Motor neuron (in vitro differentiated cells): ENCODE data around the gene APOBEC3H. TPM values are rescaled to one million over a fixed set of nuclear protein-coding genes. Genes with fewer than 3 reads are reported as not detected.
A peak's percentile ranks its signal among the peaks of the same experiment; 100 is the strongest.

Experiments
- ATAC-seq, 8 experiments: fragments of 200-7000 bp; cut with Tn5 transposase; replicated peaks in 6 of 8; 2 replicates each; pipeline ENCODE4 v1.8.0; 2021; ENCODE audit warnings: mild to moderate bottlenecking in 8 of 8, moderate library complexity in 8 of 8
- H3K27ac ChIP-seq, 2 donors: fragments of 250-450 bp; sonication (Bioruptor Pico); 2 replicates each; pipeline ENCODE4 v1.9.0; 2021; ENCODE audit warnings: antibody characterized with exemption in 2 of 2, mild to moderate bottlenecking in 2 of 2, moderate library complexity in 1 of 2
- H3K4me1 ChIP-seq, 2 donors: fragments of 250-450 bp; sonication (Bioruptor Pico); replicated peaks in 1 of 2; 2 replicates each; pipeline ENCODE4 v1.6.1; 2021; ENCODE audit warnings: antibody characterized with exemption in 2 of 2, mild to moderate bottlenecking in 2 of 2, moderate library complexity in 1 of 2
- H3K4me3 ChIP-seq, 5 donors: fragments of 250-450 bp; sonication (Bioruptor Pico); 2 replicates each; pipeline ENCODE4 v1.9.0; 2021; ENCODE audit warnings: antibody characterized with exemption in 5 of 5, mild to moderate bottlenecking in 5 of 5, moderate library complexity in 4 of 5
- WGBS, 10 experiments: fragments of 450-650 bp; shearing (Covaris generic); methylation state at CpG; one replicate each; pipeline ENCODE4 v1.0.0; 2022; 5-methylcytosine and 5-hydroxymethylcytosine counted together
- in situ Hi-C, 9 experiments: fragments of 400-800 bp; cut with MboI; loops; one replicate each; pipeline ENCODE4 v1.15.0; 2021; ENCODE audit warnings: low sequenced_read_pairs in 9 of 9, low pct_unique_long_range_greater_than_20kb in 2 of 9; ENCODE audit not compliant: unreplicated experiment in 9 of 9
- total RNA-seq, 8 experiments: library from RNA; unstranded; fragments of 300-600 nt; gene quantifications; 2 replicates each; pipeline versions ENCODE4 v1.2.3 to v1.2.4, GENCODE V29; 2022

APOBEC3H gene
- total RNA-seq, 8 experiments from 2014 or later, result 0.94 to 3.2 (median 2.3) TPM; not detected in 5

DNA sequence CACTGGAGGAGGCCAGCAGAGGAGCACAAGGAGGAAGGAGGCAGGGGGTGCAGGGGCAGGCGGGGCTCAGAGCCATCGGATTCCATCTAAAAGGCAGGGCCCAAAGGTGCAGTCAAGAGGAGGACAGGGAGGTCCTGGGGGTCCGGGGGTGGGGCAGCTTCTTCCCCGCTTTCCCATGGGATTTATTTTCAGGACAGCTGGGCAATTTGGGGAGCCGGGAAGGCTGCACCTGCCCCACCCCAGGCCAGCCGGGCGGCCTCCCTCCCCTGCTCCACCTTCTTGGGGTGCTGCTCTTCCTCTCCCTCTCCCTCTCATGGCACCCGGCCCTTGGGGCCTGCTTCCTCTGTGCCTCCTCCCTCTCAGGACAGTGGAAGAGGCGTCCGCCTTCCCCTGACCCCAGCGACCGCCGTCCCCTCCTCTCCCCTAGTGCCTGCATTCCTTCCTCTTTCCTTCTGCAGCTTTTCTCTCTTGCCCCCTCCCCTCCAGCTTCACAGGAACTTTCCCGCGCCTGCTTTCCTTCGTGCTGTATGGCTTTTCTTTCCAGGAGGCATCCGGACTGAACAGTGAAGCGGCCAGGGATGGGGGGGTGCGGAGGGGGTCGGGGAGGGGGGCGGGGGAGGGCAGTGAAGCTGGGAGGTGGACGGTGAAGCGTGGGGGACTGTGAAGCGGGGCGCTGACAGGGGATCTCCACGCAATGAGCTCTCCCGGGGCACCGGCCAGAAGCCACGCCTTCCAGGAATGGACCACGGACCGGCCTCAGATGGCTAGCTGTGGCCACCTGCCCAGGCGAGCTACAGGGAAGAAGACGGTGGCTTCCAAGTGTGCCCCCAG lies 26.9 kb downstream of the APOBEC3H start:
- in situ Hi-C loops, result loop anchor here in 5 of 9 experiments (10.0 to 25.0 kb wide), 3 partner anchors 109 to 262 kb away; partner anchors contain the start of genes APOBEC3C (in 3 of the 5), CBX6 (in 3 of the 5) and APOBEC3D (in 2 of the 5)
- Histone ChIP-seq H3K4me3 (no peak overlapping the region), H3K4me1 (peaks cover 0 to 13% of the 10 kb centered on the region in 2 donors), H3K27ac (peak overlapping the region in 1 of 2 donors; percentile 6)
- ATAC-seq, result peak in 5 of 8 experiments; percentile 15 to 56 (median 39)
- 64 to 92% methylated on average over 2 to 4 of the region's 33 CpGs; no CpG with 5 or more reads in 8 of the 10 experiments for WGBS, 10 experiments

DNA sequence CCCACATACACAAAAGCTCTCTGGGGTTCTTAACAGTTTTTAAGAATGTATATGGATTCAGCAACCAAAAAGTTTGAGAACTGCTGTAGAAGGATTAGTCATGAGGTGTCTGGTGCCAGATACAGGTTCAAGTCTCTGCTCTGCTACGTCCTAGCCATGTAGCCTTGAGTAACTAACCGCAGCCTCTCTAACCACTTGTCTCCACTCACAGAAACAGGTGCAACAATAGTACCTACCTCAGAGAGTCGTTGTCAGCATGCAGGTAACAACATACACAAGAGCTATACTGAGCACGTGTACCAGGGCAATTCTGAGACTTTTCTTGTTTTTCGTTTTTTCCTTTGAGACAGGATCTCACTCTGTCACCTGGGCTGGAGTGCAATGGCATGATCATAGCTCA lies 28.6 kb downstream of the APOBEC3H start:
- Histone ChIP-seq H3K4me1 (peaks cover 8 to 23% of the 10 kb centered on the region in 2 donors), H3K4me3 (no peak overlapping the region), H3K27ac (no peak overlapping the region)
- ATAC-seq, result no peak
- 61 to 100% (median 90%) methylated on average over 2 to 5 of the region's 5 CpGs; no CpG with 5 or more reads in 3 of the 10 experiments for WGBS, 10 experiments
- in situ Hi-C loops, result loop anchor here in 1 of 9 experiments (10.0 kb wide), 1 partner anchor 111 kb away; the partner anchor contains the start of gene APOBEC3C

DNA sequence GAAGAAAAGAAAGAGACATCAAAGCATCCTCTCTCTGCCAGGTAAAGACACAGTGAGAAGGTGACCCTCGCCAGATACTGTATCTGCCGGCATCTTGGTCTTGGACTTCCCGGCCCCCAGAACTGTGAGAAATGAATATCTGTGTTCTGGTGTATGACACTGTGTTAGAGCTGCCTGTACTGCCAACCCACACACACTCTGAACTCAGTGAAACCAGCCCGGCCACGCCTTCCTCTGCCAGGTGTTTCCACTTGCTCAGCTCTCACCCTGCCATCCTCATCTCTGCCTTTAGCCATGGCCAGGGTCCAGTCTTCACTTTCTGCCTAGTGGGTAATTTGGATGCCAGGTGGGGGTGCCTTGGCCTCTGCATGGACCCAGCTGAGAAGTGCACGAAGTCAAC lies 31.5 kb downstream of the APOBEC3H start:
- in situ Hi-C loops, result loop anchor here in 1 of 9 experiments (10.0 kb wide), 1 partner anchor 114 kb away; the partner anchor contains the start of gene APOBEC3C
- WGBS, 10 experiments, result 33 to 100% (median 66%) methylated on average over 1 to 4 of the region's 6 CpGs; no CpG with 5 or more reads in 4 of the 10 experiments
- ATAC-seq, result no peak

DNA sequence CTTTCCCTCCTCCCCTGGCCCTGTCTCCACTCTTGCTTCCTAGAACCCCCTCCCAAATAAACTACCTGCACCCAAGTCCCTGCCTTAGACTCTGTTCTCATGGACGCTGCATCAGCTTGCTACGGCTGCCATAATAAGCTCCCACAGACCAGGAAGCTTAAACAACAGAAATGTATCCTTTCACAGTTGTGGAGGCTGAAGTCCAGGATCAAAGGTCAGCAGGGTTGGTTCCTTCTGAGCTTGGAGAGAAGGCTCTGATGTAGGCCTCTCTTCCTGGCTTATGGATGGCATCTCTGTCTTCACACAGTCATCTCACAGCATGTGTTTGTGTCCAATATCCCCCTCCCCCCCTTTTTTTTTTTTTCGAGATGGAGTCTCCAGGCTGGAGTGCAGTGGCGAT lies 32.0 kb downstream of the APOBEC3H start:
- 40 to 94% (median 80%) methylated on average over 1 to 3 of the region's 4 CpGs; no CpG with 5 or more reads in 5 of the 10 experiments for WGBS, 10 experiments
- in situ Hi-C loops, result loop anchor here in 1 of 9 experiments (10.0 kb wide), 1 partner anchor 114 kb away; the partner anchor contains the start of gene APOBEC3C

More for the DNA sequence above, 31.5 kb downstream of the APOBEC3H start:
- Histone ChIP-seq H3K27ac (no peak overlapping the region), H3K4me1 (peaks cover 16 to 34% of the 10 kb centered on the region in 2 donors), H3K4me3 (no peak overlapping the region)

DNA sequence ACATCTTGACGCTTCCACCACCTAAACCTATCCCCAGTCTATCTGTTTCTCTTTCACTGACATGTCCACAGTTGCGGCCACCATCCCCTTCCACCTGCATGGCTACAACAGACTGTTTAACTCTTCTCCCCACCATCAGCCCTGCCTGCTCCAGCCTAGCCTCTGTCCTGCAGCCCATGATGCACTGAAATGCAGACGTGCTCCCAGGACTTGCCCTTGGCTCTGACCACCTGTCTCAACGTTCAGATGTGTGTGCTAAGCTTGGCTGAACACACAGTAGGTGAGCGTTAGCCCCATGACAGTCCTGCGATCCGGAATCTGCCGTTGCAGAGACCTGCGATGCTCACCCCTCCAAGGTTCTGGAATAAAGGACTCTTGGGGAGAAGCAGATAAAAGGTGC lies 32.7 kb downstream of the APOBEC3H start:
- no peak for ATAC-seq
- in situ Hi-C loops, result loop anchor here in 1 of 9 experiments (10.0 kb wide), 1 partner anchor 115 kb away; the partner anchor contains the start of gene APOBEC3C
- Histone ChIP-seq H3K4me1 (peaks cover 16 to 22% of the 10 kb centered on the region in 2 donors), H3K27ac (peak overlapping the region in 1 of 2 donors; percentile 34), H3K4me3 (no peak overlapping the region)
- 20 to 100% (median 90%) methylated on average over 1 to 4 of the region's 9 CpGs; no CpG with 5 or more reads in 3 of the 10 experiments for WGBS, 10 experiments

More for the DNA sequence above, 32.0 kb downstream of the APOBEC3H start:
- Histone ChIP-seq H3K4me3 (no peak overlapping the region), H3K4me1 (peaks cover 16 to 28% of the 10 kb centered on the region in 2 donors), H3K27ac (no peak overlapping the region)
- no peak for ATAC-seq

- in situ Hi-C loops, result no loop called here
- peaks cover 16 to 22% of the 10 kb centered on the region in 2 donors for H3K4me1 ChIP-seq
- no peak for ATAC-seq
- WGBS, 10 experiments, result 0 to 94% (median 60%) methylated on average over 1 to 7 of the region's 8 CpGs; no CpG with 5 or more reads in 3 of the 10 experiments
- peak overlapping the region in 1 of 2 donors; percentile 34 for H3K27ac ChIP-seq
- no peak overlapping the region for H3K4me3 ChIP-seq
Measured at GRCh38 chr22:39130152-39130704, 33.2 kb downstream of the APOBEC3H start.

GRCh38 chr22:39130892-39131855 lies 34.1 kb downstream of the APOBEC3H start:
- H3K4me1 ChIP-seq, result peaks cover 16 to 22% of the 10 kb centered on the region in 2 donors
- in situ Hi-C loops, result no loop called here
- ATAC-seq, result peak in 5 of 8 experiments; percentile 79 to 86 (median 82)
- H3K4me3 ChIP-seq, result no peak overlapping the region
- H3K27ac ChIP-seq, result peak overlapping the region; percentile 21 to 61
- 10 to 70% (median 24%) methylated on average over 2 to 15 of the region's 24 CpGs; no CpG with 5 or more reads in 2 of the 10 experiments for WGBS, 10 experiments

GRCh38 chr22:39132281-39132680 lies 35.2 kb downstream of the APOBEC3H start:
- in situ Hi-C loops, result no loop called here
- 40 to 100% (median 73%) methylated on average over 1 to 5 of the region's 6 CpGs; no CpG with 5 or more reads in 3 of the 10 experiments for WGBS, 10 experiments
- no peak overlapping the region for H3K27ac ChIP-seq

GRCh38 chr22:39132871-39133524 lies 36.0 kb downstream of the APOBEC3H start:
- 94 to 100% (median 100%) methylated on average over 2 to 12 of the region's 22 CpGs; no CpG with 5 or more reads in 7 of the 10 experiments for WGBS, 10 experiments
- ATAC-seq, result no peak
- Histone ChIP-seq H3K4me3 (no peak overlapping the region), H3K27ac (no peak overlapping the region), H3K4me1 (peaks cover 16 to 22% of the 10 kb centered on the region in 2 donors)
- in situ Hi-C loops, result no loop called here

More at GRCh38 chr22:39132281-39132680, 35.2 kb downstream of the APOBEC3H start:
- ATAC-seq, result no peak
- no peak overlapping the region for H3K4me3 ChIP-seq
- H3K4me1 ChIP-seq, result peaks cover 16 to 22% of the 10 kb centered on the region in 2 donors

GRCh38 chr22:39133871-39134270 lies 36.8 kb downstream of the APOBEC3H start:
- peaks cover 16 to 22% of the 10 kb centered on the region in 2 donors for H3K4me1 ChIP-seq
- H3K4me3 ChIP-seq, result no peak overlapping the region
- in situ Hi-C loops, result no loop called here
- 93 to 100% methylated on average over 1 to 8 of the region's 17 CpGs; no CpG with 5 or more reads in 8 of the 10 experiments for WGBS, 10 experiments
- ATAC-seq, result no peak
- no peak overlapping the region for H3K27ac ChIP-seq

GRCh38 chr22:39134366-39135091 lies 37.5 kb downstream of the APOBEC3H start:
- 83% methylated on average over 7 of the region's 35 CpGs; no CpG with 5 or more reads in 9 of the 10 experiments for WGBS, 10 experiments
- in situ Hi-C loops, result no loop called here
- peak in 1 of 8 experiments; percentile 43 for ATAC-seq
- no peak overlapping the region for H3K4me3 ChIP-seq
- H3K27ac ChIP-seq, result no peak overlapping the region
- H3K4me1 ChIP-seq, result peaks cover 16 to 22% of the 10 kb centered on the region in 2 donors
